DMS79 (cell line): ENCODE results near the gene SETD5.
A peak's percentile ranks its signal among the peaks of the same experiment; 100 is the strongest.

Experiments used
- DNase-seq: peaks from one replicate; lab custom pipeline; 2025; lab: John Stamatoyannopoulos, UW

SETD5 gene

GRCh38 chr3:9388562-9389272 lies 8.7 kb upstream of the SETD5 start:
- DNase-seq, result no peak

- DNase-seq, result no peak
These were observed 7.0 kb upstream of the SETD5 start for GRCh38 chr3:9390265-9390888.

- DNase-seq, result no peak
These were observed 5.4 kb upstream of the SETD5 start for GRCh38 chr3:9392041-9392440.

GRCh38 chr3:9395570-9396300 lies 1.7 kb upstream of the SETD5 start:
- DNase-seq, result peak; percentile 4

- peak; percentile 81 for DNase-seq
These were observed 1.1 kb upstream of the SETD5 start for GRCh38 chr3:9396301-9396631.

- DNase-seq, result peak; percentile 96
These were observed 633 bp upstream of the SETD5 start for GRCh38 chr3:9396632-9397331.

- peak; percentile 21 for DNase-seq
These were observed 688 bp downstream of the SETD5 start for GRCh38 chr3:9397906-9398699.

GRCh38 chr3:9398700-9399336 lies 1.4 kb downstream of the SETD5 start:
- no peak for DNase-seq

- no peak for DNase-seq
These were observed 1.9 kb downstream of the SETD5 start for GRCh38 chr3:9399337-9399703.

- DNase-seq, result peak; percentile 69
These were observed 2.3 kb downstream of the SETD5 start for GRCh38 chr3:9399746-9400145.

- DNase-seq, result no peak
These were observed 3.2 kb downstream of the SETD5 start for GRCh38 chr3:9400616-9401015.

- no peak for DNase-seq
These were observed 4.6 kb downstream of the SETD5 start for GRCh38 chr3:9401986-9402385.

GRCh38 chr3:9402410-9403228 lies 5.2 kb downstream of the SETD5 start:
- DNase-seq, result peak; percentile 13

- no peak for DNase-seq
These were observed 6.0 kb downstream of the SETD5 start for GRCh38 chr3:9403463-9403862.

- DNase-seq, result no peak
These were observed 7.3 kb downstream of the SETD5 start for GRCh38 chr3:9404680-9405079.

- no peak for DNase-seq
These were observed 8.3 kb downstream of the SETD5 start for GRCh38 chr3:9405756-9406155.

- DNase-seq, result no peak
These were observed 9.6 kb downstream of the SETD5 start for GRCh38 chr3:9406856-9407626.

GRCh38 chr3:9408061-9408460 lies 10.6 kb downstream of the SETD5 start:
- no peak for DNase-seq

GRCh38 chr3:9408546-9408945 lies 11.1 kb downstream of the SETD5 start:
- DNase-seq, result no peak
